Stimulated activated CD4-positive, alpha-beta T cell treated with anti-CD3 and anti-CD28 coated beads, TNF-alpha, amount 100 ng/mL, for 48 hours (primary cell): Measurements from ENCODE around the gene WNT10A.
"Not testable (repeated sequence)": the region's sequence is repeated elsewhere in the genome, so short reads cannot be mapped to it uniquely, and the experiment has no call there.

ENCODE experiments used
- DNase-seq, 3 donors: peaks; one replicate each; pipeline ENCODE4 v3.0.0-alpha.2; 2020; ENCODE audit warnings: low read depth in 3 of 3

Gene WNT10A

DNA sequence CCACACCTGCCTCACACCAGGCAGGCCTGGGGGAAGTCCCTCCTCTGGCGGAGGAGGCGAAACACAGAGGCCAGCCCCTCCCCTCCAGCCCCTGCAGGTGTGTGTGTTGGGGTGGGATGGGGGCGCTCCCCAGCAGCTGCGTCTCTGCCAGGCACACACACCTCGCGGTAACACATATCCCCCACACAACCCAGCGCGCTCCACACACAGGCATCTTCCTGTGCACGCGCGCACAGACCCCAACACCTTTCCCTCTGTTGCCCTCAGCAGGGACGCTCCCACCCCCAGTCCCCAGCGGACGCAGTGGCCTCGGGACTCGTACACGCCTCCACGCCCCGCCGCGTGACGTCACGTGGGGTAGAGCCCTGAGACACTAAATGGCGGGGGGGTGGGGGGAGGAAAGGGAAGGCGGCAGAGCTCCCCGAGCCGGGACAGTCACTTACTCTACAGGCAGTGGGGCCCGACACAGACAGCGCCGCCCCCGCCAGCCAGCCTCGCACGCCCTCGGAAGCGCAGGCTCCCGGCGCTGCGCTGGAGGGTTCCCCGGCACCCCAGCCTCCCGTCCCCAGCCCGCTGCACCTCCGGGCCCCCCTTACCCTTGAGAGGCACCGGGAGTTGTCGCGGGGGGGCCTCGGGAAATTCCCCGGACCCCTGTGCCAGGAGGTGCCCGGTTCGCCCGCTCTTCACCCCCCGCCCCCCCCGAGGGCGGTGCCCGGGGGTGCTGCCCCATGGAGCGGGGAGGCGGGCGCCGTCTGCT lies at the start of gene WNT10A:
WNT10A (plus strand) TSS at position 751 of the 757 bp plus-strand sequence. CDS start 144 bp downstream, outside the sequence.
- peak in 2 of 3 donors; percentile 33 to 61 for DNase-seq

DNA sequence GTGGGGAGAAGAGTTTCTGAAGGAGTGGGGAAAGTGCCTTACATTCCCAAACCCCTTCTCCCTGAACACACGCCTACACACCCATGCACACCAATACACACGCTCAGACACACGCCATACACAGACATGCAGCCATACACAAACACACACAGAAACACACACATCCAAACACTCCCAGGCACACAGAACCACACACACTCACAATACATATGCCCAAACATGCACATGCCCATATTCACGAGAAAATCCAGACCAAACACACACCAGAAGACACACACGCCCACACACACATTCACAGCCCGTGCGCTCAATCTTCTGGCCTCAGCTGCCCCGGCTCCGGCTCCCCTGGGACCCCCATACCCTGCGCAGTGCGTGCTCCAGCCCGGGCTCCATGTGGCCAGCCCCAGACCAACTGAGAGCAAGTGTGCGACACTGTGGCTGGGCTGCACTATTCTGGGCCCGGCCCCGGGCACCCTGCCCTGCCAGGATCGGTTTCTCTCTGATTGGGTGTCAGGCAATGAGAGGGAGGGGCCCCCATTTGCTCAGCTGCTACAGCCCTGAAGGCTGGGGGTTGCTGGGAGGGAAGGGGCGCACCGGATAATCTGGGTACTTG lies 49.2 kb upstream of the WNT10A start, which contains the start of gene PRKAG3:
PRKAG3 (minus strand) TSS at position 426 of the 613 bp plus-strand sequence.
- DNase-seq: no peak

DNA sequence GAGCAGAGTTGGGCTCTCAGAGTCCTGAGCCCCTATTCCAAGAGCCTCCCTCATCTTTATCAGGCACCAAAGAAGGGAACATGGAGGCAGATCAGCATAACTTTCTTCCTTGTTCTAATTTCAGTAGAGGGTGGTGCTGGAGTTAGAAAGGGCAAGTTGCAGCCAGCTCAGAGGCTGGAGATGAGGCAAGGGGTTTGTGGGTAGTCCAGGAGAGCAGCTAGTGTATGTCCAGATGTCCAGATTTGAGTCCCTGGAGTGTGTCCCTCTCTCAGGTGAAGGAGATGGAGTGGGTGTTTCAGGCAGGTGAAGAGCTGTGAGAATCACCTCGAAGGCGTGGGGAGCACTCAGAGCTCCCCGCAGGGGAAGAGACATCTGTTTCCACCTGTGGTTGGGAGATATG lies 48.6 kb upstream of the WNT10A start:
- DNase-seq: no peak

GRCh38 chr2:218832520-218832919 lies 48.1 kb upstream of the WNT10A start:
- DNase-seq: no peak

DNA sequence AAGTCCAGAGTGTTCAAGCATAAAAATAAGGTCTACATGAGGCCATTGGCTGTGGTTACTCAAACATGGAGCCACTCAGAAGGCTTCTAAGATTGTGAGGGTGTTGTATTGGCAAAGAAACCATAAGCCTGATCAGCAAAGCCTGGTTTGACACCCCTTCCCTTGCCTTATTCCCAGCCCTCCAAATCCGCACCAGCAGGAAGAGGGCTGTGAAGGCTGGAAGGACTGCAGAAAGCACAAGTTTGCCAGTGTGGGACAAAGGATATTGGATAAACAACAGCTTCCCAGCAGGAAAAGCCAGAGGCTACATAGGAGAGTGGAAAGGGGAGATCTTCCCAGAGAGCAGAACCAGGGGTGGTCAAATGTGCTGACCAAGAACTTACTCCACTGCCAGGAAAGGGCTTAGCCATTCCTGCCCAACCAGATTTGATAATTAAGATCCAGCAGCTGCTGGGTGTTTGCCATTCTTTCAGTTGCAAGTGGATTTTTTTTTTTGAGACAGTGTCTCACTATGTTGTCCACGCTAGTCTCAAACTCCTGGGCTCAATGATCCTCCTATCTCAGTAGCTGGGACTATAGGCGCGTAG lies 47.5 kb upstream of the WNT10A start:
- DNase-seq: no peak

DNA sequence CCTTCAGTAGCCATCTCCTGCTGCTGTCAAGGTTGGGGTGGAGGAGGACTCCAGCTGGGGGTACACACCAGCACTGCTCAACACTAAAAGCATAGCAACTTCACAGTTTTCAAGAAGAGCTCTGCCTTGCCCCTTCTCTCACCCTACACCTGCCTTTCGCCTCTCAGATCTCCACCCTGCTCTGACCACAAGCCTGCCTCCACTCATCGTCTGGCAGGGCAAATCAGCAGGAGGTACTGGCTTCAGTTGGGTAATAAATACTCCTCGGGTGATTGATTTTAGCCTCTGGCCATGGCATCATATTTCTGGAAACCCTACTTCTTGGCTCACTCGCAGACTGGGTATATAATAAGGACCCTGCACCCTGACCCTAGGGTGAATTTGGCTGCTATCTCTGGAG lies 46.0 kb upstream of the WNT10A start:
- no peak for DNase-seq

- DNase-seq: no peak
These were observed 43.2 kb upstream of the WNT10A start for GRCh38 chr2:218837495-218837894.

GRCh38 chr2:218839430-218839829 lies 41.2 kb upstream of the WNT10A start:
- DNase-seq: no peak

DNA sequence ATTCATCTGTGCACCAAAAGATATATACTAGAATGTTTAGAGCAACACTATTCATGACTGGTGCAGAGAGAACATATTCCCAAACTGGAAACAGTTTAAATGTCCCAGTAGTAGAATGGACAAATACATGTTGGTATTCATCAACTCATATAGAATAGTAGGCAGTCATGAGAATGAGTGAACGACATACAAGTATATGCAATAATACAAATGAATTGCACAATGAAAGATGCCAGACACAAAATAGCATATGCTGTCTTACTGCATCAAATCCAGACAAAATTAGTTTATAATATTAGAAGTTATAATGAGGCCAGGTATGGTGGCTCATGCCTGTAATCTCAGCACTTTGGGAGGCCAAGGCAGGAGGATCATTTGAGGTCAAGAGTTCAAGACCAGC lies 40.8 kb upstream of the WNT10A start:
- no peak for DNase-seq

DNA sequence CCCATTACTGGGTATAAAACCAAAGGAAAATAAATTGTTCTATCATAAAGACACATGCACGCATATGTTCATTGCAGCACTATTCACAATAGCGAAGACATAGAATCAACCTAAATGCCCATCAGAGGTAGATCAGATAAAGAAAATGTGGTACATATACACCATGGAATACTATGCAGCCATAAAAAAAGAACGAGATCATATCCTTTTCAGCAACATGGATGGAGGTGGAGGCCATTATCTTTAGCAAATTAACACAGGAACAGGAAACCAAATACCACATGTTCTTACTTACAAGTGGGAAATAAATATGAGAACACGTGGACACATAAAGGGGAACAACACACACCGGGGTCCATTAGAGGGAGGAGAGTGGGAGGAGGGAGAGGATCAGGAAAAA lies 36.3 kb upstream of the WNT10A start:
- not testable (repeated sequence) for DNase-seq

DNA sequence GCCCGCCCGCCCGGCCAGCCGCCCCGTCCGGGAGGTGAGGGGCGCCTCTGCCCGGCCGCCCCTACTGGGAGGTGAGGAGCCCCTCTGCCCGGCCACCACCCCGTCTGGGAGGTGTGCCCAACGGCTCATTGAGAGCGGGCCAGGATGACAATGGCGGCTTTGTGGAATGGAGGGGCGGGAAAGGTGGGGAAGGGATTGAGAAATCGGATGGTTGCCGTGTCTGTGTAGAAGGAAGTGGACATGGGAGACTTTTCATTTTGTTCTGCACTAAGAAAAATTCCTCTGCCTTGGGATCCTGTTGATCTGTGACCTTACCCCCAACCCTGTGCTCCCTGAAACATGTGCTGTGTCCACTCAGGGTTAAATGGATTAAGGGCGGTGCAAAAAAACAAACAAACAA lies 33.7 kb upstream of the WNT10A start:
- not testable (repeated sequence) for DNase-seq

DNA sequence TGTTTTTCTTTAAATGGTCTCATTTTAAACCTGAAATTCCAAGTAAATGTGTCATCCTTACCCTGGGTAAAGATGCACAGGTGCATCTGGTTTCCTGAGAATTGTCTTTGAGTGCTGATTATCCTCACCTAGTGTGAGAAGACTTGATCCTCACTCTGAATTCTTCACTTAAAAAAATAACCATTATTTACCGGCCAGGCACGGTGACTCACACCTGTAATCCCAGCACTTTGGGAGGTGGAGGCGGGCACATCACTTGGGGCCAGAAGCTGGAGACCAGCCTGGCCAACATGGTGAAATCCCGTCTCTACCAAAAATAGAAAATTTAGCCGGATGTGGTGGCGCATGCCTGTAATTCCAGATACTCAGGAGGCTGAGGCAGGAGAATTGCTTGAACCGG lies 30.9 kb upstream of the WNT10A start:
- no peak for DNase-seq

DNA sequence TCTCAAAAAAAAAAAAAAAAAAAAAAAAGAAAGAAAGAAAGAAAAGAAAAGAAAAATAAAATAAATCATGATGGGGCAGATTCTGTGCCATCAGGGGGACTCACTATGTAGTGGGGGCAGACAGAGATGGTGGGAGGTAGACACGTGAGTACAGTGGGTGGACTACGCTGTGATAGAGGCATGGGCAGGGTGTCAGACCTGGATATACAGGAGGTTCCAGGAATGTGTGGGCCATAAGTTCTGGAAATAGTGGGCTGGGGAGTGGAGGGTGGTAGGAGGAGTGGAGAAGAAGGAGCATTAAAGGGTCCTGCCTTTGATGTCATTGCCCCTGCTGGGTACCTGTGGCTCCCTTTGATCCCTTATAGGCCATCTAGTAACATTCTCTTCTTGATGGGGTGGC lies 29.9 kb upstream of the WNT10A start:
- DNase-seq: no peak

GRCh38 chr2:218851286-218851685 lies 29.4 kb upstream of the WNT10A start:
- DNase-seq: no peak

GRCh38 chr2:218852911-218853667 lies 27.6 kb upstream of the WNT10A start:
- DNase-seq: peak; percentile 23 to 56 (median 47)

- no peak for DNase-seq
These were observed 26.9 kb upstream of the WNT10A start for GRCh38 chr2:218853766-218854165.

DNA sequence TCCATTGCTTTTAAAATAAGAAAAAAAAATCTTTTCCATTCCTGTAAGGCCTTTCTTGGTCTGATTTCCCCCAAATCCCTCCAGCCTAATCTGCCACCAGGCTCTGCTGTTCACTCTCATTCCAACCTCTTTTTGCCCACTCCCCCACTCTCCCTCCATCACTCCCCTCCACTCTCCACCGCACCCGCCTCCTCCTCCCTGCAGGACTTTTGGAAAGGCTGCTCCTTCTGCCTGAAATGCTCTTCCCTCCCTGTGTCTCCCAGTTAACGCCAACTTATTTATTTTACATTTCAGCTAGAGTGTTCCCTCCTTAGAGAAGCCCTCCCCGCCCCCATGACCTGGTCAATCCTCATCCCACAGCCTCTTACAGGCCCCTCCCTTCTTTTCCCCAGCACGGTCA lies 25.8 kb upstream of the WNT10A start:
- DNase-seq: no peak

DNA sequence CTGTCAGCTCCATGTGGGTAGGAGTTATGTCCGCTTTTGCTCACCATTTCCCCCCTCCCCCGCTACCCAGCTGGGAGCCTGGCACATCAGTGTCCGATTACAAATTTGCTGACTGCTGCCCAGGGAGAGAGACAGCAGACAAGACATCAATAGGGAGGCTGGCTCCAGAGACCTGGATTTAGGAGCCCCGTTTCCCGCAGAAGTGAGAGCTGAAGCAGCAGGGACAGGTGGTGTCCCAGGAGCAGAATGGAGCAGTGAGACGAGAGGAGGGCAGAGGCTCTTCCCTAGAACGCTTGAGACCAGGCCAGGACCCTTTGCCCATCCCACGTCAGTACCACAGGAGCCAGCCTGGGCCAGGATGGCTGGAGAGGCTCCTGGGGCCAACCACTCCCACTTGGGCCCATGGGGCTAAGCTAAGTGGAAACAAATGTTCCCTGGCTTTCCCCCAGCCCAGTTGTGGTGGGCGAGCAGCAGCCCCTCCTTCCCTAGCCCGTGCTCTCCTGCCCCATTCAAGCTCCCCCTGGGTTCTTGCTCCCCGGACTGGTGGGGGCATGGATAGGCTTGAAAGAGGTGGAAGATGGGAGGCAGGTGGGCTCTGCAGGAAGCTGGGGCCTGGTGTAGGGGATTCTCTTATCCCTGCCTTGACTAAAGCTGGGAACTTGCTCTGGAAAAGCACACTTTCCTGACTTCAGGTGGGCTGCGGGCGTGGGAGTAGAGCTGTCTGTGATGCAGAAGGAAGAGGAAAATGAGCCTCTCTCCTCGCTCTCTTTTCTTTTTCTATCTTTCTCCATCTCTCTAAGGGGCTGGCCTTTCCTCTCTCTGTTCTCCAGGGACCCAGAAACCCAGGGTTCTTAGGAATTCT lies 25.1 kb upstream of the WNT10A start:
- no peak for DNase-seq

- no peak for DNase-seq
These were observed 24.3 kb upstream of the WNT10A start for GRCh38 chr2:218856167-218856895.

DNA sequence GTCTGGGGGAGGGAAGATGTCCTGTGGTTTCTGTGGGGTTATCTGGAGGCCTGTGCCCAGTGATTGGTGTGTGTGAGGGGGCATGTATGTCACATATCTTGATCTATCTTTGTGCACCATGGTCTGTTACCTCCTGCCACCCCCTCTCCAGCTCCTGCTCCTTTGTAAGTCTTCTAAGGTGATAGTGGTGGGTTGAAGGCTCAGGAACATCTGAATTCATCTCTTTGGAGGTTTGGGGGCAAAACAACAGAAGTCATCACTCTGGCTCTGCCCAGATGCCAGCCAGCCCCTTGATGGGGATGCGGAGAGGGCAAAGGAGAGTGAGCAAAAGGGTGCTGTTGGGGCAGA lies 23.8 kb upstream of the WNT10A start:
- DNase-seq: no peak
